CD1c-positive myeloid dendritic cell (primary cell): ENCODE data around the gene TENT5A.
"Not testable (repeated sequence)": the region's sequence is repeated elsewhere in the genome, so short reads cannot be mapped to it uniquely, and the experiment has no call there.

Experiments
- DNase-seq: peaks from one replicate; pipeline ENCODE4 v3.0.0-alpha.2; 2016; ENCODE audit errors: extremely low spot score

Gene TENT5A

GRCh38 chr6:81752084-81752920 is at the start of gene TENT5A:
Gene TENT5A, minus strand, starts transcription at chr6:81752681. Its CDS starts 540 bp downstream, at chr6:81752141.
- DNase-seq: peak; percentile 95

DNA sequence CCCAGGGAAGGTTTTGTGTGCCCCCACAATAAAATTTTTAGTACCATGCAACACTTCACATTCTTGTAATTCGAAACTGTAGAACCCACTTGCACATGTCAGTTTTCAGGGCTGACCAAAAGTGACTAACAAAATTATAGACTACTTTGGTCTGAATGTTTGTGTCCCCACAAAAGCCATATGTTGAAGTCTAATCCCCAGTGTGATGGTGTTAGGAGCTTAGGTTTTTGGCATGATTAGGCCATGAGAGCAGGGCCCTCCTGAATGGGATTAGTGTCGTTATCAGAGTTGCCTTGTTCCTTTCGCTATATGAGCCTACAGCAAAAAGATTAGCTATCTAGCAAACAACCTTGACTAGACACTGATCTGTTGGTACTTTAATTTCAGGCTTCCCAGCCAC is 49.0 kb upstream of the TENT5A start:
- DNase-seq: no peak

DNA sequence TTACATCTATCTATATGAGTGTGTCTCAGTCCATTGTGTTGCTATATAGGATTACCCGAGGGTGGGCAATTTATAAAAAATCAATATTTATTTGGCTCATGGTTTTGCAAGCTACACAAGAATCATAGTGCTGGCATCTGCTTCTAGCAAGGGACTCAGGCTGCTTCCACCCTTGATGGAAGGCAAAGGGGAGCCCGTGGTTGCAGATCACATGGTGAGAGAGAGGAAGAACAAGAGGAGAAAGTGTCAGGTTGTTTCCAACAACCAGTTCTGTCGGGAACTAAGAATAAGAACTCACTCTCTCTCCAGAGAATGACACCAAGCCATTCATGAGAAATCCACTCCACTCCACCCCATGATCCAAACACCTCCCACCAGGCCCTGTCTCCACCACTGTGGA is 48.2 kb upstream of the TENT5A start:
- no peak for DNase-seq

GRCh38 chr6:81799323-81799722 is 46.8 kb upstream of the TENT5A start:
- no peak for DNase-seq

DNA sequence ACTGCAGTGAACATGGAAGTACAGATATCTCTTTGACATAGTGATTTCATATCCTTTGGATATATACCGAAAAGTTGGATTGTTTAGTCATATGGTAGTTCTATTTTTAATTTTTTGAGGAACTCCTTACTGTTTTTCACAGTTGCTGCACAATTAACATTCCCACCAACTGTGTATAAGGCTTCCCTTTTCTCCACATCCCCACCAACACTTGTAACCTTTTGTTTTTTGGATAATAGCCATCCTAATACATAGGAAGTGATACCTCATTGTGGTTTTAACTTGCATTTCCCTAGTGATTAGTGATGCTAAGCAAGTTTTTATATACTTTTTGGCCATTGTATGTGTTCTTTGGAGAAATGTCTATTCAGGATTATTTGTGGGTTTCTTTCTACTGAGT is 45.1 kb upstream of the TENT5A start:
- peak; percentile 87 for DNase-seq

GRCh38 chr6:81795890-81796289 is 43.4 kb upstream of the TENT5A start:
- no peak for DNase-seq

DNA sequence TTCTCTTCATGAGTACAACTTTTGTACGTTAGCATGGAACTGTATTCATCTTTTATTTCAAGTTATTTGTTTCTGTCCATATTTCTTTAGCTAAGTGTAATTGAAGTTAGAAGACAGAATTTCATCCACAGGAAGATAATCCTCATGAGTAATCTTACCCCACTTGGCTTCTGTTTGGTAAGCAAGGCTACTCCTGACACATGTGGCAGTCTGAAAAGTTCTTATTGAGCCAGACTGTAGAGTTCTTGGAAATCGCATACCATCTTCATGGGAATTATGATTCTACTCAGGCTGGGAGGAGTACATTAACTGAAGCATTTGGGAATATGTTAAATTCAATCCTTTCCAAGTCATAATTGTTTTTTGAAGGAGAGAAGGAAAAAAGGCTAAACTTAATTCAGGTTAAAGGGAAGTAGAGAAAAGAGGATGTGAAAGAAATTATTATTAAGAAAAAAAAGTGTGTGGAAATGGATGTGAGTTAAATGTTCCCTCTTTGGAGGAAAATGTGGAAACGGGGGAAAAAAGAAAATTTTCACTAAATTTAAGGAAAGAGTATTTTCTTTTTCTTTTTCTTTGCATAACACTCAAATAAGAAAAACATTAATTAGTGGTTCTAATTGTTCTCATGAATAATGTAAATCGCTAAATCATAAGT is 41.5 kb upstream of the TENT5A start:
- DNase-seq: peak; percentile 49

GRCh38 chr6:81792826-81793225 is 40.3 kb upstream of the TENT5A start:
- DNase-seq: no peak

DNA sequence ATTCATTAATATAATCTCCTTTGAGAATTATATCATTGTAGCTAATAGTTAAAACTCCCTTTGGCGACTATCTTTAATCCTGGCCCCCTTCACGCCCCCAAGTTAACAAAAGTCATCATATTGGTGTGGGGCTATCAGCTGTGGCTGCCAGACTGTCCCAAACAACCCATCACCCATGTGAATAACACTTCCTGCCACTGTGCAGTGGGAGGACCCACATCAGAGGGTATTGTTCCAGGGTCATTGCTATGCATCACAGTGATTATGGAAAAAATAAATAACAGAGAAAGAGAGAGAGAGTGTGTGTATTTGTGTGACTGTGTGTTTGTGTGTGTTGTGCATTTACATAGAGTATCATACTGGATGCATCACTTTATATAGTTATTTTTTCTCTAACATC is 39.3 kb upstream of the TENT5A start:
- DNase-seq: no peak

DNA sequence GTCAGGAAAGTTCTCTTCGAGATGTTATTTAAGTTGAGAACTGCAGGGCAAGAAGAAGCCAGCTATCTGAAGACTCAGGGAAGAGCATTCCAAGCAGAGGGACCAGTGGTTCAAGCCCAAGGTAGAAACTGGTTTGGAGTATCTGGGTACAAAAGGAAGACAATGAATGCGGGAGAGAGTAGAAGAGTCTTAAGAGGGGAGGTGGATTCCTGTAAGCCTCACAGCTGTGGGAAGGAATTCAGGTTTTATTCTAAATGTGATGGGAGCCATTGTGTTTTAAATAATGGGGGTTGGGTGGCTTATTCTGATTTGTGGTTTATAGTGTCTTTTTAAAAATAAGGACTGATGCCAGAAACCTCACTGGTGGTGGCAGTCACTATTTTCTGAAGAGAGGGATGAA is 37.6 kb upstream of the TENT5A start:
- no peak for DNase-seq

DNA sequence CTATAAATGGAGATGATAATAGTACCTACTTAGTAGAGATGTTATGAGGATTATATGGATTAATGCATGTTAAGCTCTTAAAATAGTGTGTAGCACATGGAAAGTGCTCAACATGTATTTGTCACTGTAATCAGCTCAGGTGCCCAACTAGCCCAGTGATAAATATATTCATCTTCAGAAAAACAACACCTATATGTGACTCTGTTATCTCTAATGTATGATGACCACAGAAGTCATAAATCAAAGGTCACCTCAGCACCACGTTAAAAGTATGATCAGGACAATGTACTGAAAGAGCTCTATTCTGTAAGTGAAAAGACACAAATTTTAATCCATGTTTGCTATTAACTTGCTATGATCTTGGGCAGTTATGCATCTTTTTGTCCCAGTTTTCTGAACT is 36.8 kb upstream of the TENT5A start:
- DNase-seq: no peak

DNA sequence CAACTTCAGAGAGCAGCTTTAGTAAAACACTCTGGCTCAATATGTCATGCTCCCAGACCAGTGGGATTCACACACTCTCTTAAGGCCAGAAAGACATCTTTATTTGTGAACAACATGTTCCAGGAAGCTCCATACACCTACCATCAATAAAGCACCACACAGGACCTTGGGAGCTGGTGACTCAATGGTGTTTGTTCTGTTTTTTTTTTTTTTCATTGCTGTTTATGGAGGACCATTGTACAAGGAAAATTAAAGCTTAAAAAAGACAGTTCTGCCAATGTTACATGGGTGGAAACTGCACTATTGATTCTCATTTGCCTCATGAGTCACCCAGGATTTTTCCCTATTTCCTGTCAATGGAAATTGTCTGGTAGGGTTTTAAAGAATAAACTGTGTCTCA is 36.3 kb upstream of the TENT5A start:
- no peak for DNase-seq

DNA sequence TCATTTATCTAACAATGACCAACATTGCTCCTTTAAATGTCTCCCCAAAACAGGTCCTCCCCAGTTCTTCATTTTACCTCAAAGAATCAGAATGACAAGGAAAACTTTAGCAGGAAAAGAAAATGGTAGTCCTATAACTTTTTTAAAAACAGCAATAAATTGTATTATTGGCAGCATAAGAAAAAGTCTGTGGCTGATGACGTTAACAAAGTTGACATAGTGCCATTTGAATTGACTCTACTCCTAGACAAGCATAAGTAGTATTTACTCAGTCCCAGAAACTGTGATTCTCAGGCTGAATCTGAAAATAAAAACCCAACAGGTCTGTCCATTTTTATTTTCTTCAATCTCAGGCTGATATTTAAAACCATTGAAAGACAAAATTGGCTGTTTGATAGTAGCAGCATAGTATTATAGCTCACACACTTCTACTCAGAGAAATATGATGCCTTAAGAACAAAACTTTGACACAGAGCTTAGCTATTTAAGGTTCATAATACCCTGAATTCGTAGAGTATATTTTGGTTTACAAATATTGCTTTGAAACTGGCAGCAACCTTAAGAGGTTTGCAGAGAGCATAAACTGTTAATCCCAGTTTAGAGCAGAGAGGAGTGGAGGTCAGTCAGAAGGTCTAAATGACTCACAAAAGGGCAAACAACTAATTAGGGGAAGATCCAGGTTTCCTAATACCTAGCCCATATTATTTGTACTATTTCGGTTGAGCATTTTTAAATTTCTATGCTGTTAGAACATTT is 35.0 kb upstream of the TENT5A start:
- DNase-seq: peak; percentile 17

DNA sequence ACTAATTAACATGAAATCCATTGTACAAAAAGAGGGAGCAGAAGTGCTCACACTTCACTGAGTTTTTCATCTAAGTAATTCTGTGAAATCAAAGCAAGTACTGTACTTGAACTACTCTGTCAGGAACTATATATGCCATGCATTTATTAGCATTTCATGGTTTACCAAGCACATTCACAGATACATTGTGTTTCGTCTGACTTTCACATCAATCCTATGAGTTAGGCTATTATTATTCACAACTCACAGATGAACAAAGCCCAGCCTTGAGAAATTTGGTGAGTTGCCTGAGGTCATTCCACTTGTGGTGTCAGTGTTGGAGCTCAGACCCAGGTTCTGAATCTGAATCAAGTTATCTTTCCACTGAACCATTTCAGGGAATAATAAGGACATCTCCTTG is 33.7 kb upstream of the TENT5A start:
- no peak for DNase-seq

DNA sequence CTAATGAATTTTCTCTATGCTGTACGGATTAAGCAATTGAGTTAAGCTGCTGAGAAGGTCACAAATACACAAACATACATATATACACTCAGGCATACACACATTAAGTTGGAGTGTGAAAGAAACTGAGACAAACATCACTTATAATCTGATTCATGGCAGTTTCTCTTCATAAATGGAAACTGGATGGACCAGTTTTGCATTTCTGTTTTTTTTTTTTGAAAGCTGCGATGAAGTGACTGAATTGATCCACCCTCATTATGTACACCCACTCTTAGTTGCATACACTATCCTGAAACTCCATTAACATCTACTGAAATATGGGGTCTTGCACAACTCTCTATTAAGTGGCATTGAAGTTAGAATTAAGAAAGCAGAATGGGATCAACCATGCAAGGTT is 32.9 kb upstream of the TENT5A start:
- DNase-seq: no peak

- DNase-seq: no peak
Measured at GRCh38 chr6:81783893-81784292, 31.4 kb upstream of the TENT5A start.

DNA sequence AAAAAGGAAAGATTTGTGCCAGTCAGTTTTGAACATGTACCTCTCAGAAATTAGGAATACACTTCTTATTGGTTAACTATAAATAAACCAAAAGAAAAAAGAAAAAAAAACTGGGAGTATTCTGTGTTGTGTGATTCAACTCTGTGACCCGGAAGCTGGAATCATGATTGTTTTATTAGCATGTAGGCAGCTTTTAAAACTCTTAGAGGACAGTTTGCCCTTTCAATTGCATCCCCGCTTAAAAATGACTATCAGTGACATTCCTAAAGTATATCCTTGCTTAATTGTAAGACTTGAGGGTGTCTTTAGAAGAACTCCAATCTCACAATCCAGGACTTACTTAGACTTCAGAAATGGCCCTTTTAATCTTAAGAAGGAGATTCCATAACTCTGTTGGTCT is 29.1 kb upstream of the TENT5A start:
- no peak for DNase-seq

GRCh38 chr6:81777586-81778268 is 25.2 kb upstream of the TENT5A start:
- DNase-seq: no peak

GRCh38 chr6:81776219-81776618 is 23.7 kb upstream of the TENT5A start:
- DNase-seq: not testable (repeated sequence)

DNA sequence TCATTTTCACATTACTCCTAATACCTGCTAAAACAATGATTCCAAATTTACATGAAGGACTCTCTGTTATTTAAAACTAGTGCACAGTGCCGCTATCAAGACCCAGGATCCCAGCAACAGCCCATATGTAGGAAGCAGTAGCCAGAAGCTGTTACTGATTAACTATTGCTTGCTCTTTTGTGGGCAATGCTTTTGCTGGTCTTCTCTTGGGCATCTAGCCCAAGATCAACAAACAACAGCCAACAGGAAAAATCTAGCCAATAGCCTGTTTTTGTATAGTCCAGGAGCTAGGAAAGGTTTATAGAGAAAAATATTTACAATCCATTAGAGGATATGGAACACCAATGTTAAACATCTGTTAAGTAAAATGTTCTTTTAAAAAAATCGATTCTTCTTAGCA is 22.1 kb upstream of the TENT5A start:
- DNase-seq: no peak

DNA sequence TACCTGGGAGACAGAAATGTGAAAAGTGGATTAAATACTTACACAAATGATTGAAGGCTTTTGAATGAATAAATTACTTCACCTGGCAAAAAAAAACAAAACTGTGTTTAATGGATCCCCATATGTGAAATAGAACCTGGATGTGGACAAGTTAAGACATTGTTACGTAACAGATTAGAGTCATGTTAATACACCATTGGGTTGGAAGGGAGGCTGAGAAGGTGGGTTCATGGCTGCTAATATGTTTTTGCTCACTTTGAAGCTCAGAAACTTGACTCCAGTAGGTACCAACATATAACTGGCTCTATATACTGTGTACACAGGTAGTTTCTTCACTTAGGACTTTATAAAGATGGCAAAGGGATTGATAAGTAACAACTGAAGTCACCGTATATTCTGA is 21.4 kb upstream of the TENT5A start:
- no peak for DNase-seq

GRCh38 chr6:81772741-81773140 is 20.3 kb upstream of the TENT5A start:
- peak; percentile 58 for DNase-seq
